GM18858 (cell line): ENCODE results near the gene CDH12.

ENCODE experiments used
- ATAC-seq: cut with Tn5 transposase; IDR thresholded peaks from one replicate; pipeline ENCODE4 v1.9.1; 2021; ENCODE audit not compliant: unreplicated experiment

The CDH12 gene

GRCh38 chr5:21862986-21863385 lies 990.2 kb downstream of the CDH12 start:
- no peak for ATAC-seq

GRCh38 chr5:21858441-21858840 lies 994.7 kb downstream of the CDH12 start:
- no peak for ATAC-seq

GRCh38 chr5:21856987-21857386 lies 996.2 kb downstream of the CDH12 start:
- no peak for ATAC-seq

GRCh38 chr5:21847300-21847699 lies 1005.8 kb downstream of the CDH12 start:
- ATAC-seq, result no peak

GRCh38 chr5:21844960-21845359 lies 1008.2 kb downstream of the CDH12 start:
- no peak for ATAC-seq

- no peak for ATAC-seq
Observed at GRCh38 chr5:21834863-21835262, 1018.3 kb downstream of the CDH12 start.

GRCh38 chr5:21831145-21831787 lies 1021.9 kb downstream of the CDH12 start:
- peak; percentile 77 for ATAC-seq

GRCh38 chr5:21826884-21827283 lies 1026.3 kb downstream of the CDH12 start:
- peak; percentile 29 for ATAC-seq

- ATAC-seq, result no peak
Observed at GRCh38 chr5:21823588-21823987, 1029.6 kb downstream of the CDH12 start.

GRCh38 chr5:21823076-21823574 lies 1030.0 kb downstream of the CDH12 start:
- no peak for ATAC-seq

- ATAC-seq, result no peak
Observed at GRCh38 chr5:21820527-21820926, 1032.6 kb downstream of the CDH12 start.

GRCh38 chr5:21818370-21818720 lies 1034.8 kb downstream of the CDH12 start:
- ATAC-seq, result no peak

- no peak for ATAC-seq
Observed at GRCh38 chr5:21817668-21818369, 1035.3 kb downstream of the CDH12 start.

GRCh38 chr5:21810737-21811316 lies 1042.3 kb downstream of the CDH12 start:
- ATAC-seq, result no peak

- no peak for ATAC-seq
Observed at GRCh38 chr5:21809611-21810010, 1043.5 kb downstream of the CDH12 start.

- peak; percentile 44 for ATAC-seq
Observed at GRCh38 chr5:21807953-21808352, 1045.2 kb downstream of the CDH12 start.

- no peak for ATAC-seq
Observed at GRCh38 chr5:21806943-21807342, 1046.2 kb downstream of the CDH12 start.

- ATAC-seq, result no peak
Observed at GRCh38 chr5:21806271-21806670, 1046.9 kb downstream of the CDH12 start.

- ATAC-seq, result peak; percentile 62
Observed at GRCh38 chr5:21802869-21803490, 1050.2 kb downstream of the CDH12 start.

GRCh38 chr5:21802100-21802499 lies 1051.0 kb downstream of the CDH12 start:
- ATAC-seq, result no peak

- no peak for ATAC-seq
Observed at GRCh38 chr5:21792748-21793147, 1060.4 kb downstream of the CDH12 start.

GRCh38 chr5:21791304-21791703 lies 1061.8 kb downstream of the CDH12 start:
- ATAC-seq, result no peak
